ENCODE results near the gene ARRDC1.
A peak's percentile ranks its signal among the peaks of the same experiment; 100 is the strongest.
"Not testable (repeated sequence)": the region's sequence is repeated elsewhere in the genome, so short reads cannot be mapped to it uniquely, and the experiment has no call there.

ARRDC1 gene, protein sequence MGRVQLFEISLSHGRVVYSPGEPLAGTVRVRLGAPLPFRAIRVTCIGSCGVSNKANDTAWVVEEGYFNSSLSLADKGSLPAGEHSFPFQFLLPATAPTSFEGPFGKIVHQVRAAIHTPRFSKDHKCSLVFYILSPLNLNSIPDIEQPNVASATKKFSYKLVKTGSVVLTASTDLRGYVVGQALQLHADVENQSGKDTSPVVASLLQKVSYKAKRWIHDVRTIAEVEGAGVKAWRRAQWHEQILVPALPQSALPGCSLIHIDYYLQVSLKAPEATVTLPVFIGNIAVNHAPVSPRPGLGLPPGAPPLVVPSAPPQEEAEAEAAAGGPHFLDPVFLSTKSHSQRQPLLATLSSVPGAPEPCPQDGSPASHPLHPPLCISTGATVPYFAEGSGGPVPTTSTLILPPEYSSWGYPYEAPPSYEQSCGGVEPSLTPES

DNA sequence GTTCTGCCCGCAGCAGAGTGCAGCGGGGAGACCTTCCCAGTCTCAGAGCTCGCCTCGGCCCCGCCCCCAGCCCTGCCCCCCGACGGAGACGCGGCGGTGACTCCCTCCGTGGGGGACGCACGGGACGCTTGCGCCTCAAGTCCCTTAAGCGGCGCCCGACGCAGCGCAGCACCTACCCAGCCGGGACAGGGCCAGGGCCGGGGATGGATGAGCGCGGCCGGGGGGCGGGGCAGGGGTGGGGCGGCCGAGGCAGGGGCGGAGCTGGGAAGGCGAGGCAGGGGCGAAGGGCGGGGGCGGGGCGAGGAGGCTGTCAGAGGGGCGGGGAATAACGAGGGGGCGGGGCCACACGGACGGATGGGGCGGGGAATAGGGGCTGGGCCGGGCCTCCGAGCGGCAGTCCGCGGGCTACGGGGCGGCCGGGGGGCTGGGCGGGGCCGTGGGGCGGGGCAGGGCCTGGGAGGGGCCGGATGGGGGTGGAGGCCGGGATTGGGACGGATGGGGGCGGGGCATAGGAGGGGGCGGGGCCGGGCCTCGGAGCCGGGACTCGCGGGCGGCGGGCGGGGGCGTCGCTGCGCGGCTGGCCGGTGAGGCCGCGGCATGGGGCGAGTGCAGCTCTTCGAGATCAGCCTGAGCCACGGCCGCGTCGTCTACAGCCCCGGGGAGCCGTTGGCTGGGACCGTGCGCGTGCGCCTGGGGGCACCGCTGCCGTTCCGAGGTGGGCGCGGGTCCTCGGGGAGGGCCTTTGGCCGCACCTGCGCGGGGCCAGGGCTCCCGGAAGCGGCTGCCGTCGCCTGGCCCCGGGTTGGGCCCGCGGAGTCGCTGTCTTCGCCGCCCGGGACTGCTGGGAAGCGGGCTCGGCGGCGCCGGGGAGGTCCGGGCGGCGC is at the start of gene ARRDC1:
Gene ARRDC1, plus strand, starts transcription at position 566 of the 884 bp plus-strand sequence. Its CDS starts 32 bp downstream, at position 598.
- DNase-seq: peak; percentile 83

DNA sequence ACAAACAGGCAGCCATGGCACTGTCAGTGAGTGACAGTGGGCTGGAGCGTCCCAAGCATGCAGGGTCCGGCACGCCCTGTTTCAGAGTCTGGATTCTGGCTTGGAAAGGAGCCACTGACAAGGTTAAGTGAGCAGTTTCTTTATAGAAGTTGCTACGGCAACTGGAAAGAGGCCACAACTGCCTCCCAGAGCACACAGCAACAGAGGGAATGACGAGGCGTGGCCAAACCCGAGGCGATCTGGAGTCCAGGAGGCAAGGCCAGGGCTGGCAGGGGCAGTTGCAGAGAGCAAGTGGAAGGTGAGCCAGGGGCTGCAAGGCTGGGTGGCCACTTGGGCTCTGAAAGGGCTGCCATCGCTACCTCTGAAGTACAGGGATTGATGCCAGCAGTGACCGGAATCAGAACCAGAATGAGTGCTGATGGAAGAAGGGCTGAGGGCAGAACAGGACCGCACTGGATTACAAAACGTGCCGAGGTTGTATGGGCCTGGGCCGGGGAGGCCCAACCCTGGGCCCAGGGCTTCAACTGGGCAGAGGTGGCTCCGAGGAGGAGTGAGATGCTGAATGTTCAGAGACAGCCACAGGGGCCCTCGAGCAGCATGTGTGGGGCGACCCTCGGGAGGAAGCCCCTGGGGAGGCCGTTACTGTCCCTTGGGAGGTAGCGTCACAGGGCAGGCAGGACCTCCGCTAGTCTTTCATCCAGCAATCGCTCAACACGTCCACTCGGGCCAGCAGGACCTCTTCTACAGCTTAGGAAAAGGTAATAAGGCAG is 49.2 kb upstream of the ARRDC1 start:
- DNase-seq: no peak

DNA sequence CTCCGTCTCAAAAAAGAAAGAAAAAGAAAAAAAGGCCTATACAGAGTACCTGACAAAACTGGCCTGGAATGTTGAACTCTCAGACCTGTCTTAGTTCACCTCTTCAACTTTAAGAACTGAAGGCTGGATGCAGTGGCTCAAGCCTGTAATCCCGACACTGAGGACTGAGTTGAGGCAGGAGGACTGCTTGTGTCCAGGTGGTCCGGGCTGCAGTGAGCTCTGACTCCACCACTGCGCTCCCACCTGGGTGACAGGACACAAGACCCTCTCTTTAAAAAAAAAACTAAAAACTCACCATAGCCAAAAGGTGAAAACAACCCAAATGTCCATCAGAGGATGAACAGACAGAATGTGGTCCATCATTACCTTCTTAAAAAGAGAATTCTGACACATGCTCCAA is 47.4 kb upstream of the ARRDC1 start:
- no peak for DNase-seq

DNA sequence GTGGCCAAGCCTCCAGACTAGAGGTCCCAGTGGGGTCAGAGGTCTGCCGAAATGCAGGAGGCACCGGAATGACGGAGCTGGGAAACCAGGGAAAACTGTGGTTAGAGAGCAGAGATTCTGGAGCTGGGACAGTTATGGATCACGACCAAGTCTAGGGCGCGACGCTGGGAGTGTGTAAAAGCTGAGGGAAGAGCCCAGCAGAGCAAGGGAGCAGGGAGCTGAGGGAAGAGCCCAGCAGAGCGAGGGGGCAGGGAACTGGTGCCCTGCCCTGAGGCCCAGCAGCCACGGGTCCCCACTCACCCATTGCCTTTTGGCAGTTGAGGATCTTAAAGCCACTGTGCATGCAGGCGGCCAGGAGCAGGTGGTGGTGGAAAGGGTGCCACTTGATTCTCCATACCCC is 41.4 kb upstream of the ARRDC1 start:
- DNase-seq: no peak

DNA sequence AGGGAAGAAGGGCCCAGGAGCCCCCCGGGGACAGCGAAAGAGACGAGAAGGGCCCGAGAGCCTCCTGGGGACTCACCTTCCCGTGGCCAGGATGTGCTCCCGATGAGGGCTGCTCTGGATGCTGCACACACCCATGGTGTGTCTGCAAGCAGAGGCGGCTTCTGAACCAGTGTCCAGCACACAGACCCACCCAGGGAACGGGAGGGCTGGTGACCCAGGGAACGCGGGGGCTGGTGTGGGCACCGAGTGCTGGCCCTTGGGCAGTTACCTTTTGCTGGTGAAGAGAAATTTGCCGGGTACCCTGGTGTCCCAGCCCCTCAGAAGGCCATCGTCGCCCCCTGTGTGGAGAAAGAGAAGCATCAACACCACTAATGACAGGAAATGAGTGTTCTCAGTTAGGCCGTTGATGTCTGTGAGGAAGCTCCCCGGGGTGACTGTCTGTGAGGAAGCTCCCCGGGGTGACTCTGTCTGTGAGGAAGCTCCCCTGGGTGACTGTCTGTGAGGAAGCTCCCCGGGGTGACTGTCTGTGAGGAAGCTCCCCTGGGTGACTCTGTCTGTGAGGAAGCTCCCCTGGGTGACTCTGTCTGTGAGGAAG is 40.6 kb upstream of the ARRDC1 start:
- no peak for DNase-seq

DNA sequence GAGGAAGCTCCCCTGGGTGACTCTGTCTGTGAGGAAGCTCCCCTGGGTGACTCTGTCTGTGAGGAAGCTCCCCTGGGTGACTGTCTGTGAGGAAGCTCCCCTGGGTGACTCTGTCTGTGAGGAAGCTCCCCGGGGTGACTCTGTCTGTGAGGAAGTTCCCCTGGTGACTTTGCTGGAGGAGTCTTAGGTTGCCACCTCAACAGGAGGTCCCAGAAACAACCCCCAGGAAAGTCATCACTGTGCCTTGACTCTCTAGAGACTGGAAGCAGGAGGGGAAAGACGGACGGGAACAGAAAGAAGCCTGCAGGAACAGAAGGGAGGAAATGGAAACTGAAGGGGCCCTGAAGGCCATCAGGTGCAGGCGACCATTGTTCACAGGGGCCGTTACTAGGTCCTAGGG is 37.0 kb upstream of the ARRDC1 start:
- DNase-seq: not testable (repeated sequence)

DNA sequence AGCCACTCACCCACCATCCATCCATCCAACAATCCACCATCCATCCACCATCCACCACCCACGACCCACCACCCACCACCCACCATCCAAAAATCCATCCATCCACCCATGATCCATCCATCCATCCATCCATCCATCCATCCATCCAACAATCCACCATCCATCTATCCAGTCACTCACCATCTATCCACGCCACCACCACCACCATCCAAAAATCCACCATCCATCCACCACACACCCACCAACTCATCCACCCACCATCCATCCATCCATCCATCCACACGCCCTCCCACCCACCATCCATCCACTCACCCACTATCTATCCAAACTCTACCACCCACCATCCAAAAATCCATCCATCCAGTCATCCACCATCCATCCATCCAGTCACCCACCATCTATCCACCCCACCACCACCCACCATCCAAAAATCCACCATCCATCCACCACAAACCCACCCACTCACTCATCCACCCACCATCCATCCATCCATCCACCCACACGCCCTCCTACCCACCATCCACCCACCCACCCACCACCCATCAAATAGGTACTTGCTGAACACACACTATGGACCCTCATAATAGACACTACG is 35.8 kb upstream of the ARRDC1 start:
- DNase-seq: no peak

DNA sequence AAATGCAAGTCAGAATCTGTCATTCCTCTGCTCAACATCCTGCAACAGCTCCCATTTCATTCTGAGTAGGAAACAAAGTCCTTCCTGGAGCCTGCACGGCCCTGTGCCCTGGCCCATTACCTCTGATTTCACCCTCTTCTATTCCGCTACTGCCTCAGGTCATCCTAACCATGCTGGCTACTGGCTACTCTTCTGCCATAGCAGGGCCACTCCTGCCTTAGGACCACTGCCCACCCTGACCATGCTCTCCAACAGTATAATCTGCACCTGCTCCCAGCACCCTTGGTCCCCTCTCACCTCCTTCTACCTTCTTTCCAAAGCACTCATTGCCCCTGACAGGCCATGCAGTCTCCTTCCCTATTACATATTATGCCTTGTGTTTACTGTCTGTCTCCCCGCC is 34.9 kb upstream of the ARRDC1 start:
- DNase-seq: no peak

DNA sequence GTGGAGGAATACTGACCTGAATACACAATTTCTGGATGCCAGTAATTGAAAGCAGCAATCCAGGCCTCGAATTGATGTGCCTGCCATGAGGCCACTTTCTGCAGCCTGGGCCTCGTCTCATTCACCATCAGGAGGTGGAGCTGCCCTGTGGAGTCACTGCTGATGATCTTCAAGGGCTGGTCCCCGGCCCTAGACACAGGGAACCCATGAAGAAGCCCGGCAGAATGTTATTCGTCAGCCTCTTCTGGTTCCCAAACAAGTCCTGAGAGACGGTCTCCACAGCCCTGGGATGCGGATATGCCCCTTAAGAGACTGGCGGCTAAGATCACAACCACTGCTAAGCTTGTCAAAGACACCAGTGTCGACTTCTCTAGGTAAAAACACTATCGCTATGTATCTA is 31.3 kb upstream of the ARRDC1 start:
- DNase-seq: no peak

DNA sequence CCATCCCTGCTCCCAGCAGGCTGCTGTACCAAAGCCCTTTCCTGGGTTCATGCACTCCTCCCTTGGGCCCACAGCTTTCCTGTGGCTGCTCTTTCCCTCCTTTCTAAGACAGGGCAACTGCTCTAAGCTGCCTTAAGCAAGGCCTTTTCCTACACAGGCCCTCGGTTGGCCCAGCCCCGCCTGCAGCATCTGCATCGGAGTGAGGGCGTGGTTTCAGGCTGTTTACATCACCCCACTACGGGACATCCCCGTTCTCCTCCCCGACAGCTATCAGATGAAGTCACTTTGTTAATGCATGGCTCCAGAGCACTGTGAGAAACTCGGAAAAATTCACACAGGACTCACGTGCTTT is 30.1 kb upstream of the ARRDC1 start:
- DNase-seq: no peak

DNA sequence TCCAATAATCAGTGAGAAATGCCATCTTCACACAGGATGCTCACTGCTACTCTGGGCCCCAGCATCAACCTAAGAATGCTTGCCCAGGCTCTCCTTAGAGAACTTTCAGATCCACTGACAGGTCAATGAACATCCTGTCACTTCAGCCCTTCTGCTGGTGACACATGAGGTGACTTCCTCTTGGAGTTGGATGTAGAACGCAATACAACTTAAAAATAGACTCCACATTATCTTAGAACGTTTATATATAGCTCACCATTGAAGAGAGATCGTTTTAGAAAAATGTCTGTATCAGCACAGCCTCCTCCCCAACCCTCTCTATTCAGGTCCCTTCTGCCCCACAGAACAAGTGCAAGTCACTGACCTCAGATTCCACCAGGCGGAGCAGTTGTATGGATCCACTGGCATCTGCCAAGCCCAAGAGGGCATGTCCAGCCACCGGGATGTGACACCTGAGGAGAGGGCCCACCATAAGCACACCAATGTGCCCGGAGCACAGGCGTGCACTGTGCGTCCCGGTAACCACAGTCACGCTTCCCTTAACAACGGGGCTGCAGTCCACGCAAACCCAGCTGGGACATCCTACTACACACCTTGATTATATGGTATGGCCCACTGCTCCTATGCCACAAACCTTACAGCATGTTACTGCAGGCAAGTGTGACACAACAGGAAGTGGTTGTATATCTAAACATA is 29.6 kb upstream of the ARRDC1 start:
- no peak for DNase-seq

DNA sequence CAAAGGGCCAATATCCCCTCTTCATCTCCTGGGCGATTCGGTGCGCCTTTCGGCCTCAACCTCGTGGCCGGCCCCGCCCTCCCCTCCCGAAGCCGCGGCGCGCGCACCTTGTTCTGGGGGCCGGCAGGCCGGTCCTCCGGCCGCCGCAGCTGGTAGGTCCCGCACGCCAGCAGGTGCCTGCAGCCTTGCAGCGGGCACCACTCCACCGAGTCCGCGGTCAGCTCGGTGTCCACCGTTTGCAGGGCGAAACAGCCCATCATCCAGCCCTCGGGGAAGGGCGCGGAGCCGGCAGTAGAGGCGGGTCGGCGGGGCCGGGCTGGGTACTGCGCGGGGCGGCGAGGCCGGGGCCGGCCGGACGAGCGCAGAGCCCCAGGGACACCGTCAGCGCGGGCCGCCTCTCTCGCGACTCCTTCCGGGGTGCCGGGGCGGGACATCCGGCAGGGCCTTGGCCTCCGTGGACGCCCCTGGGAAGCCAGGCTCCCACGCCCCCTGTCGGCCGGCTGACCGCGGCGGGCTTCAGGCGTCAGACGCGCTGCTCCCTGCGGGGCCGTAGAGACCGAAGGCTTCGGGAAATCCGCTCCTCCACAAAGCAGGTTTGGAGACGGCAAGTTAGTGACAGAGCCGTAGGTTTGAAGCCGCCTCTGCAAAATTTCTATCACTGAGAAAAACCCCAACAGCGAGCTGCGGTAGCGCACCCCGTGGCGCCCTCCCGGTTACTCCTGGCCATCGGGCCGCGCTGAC is 26.8 kb upstream of the ARRDC1 start, which contains the start of gene DPH7:
Gene DPH7, minus strand, starts transcription at position 408 of the 741 bp plus-strand sequence. Its CDS starts 148 bp downstream, at position 260.
- peak; percentile 86 for DNase-seq

DNA sequence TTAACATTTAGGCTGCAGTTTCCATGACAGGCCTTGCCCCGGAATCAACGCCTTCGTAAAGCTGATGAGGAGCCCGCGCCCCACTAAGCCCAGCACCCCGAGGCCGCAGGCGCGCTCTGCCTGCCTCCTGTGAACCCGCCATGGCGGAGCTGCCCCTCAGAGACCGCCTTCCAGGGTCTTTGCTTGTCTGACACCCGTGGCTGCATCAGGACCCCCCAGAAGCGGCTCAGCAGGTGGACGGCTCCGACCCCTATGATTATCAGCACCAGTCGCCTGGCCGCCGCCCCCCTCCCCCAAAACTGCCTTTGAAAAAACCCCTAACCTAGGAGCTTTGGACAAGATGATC is 26.3 kb upstream of the ARRDC1 start:
- DNase-seq: no peak

DNA sequence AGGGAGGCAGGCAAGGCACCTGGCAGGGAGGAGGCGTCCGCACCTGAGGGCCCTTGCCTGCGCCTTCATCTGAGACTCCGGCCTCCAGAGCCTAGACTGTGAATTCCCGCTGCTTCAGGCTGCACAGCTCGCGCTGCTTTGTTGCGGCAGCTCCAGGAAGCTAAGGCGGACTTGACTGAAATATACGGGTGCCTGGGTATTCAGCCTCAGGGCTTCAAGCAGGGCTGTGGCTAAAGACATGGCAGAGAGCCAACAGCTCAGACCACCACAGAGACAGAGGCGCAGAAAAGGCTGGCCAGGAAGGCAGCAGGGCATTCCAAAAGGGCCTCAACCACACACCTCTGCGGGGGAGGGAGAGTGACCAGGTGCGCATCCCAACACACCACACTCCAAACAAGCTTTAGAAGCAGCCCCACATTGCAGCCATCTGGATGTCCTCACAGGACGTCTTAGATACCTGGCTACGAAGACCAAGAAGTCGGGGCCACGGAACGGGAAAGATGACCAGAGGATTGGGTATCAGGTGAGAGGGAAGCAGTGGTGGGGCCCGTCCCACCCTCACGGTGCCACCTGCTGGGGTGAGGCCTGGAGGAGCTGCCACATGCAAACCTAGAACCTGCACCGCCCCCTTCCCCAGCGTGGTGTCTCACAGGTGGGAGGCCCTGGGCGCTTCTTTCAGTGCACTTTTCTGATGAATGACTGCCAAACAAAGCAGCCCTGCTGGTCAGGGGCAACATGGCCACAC is 25.1 kb upstream of the ARRDC1 start:
- DNase-seq: no peak

DNA sequence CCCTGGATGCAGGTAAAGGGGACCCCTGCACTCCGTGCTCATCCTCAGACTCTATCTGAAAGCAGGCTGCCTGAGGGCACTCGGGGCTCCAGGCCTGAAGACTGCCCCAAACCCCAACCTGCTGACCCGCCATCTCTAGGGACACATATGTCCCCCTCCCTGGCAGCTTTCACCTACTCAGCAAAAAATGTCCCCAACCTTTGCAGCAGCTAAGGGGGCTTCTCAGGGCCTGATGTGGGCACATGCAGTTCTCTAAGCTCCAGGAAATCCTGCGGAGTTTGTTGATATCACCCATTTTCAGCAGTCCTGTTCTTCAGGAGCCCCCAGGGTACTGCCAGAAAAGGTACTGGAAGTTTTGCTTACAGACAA is 24.5 kb upstream of the ARRDC1 start:
- no peak for DNase-seq

DNA sequence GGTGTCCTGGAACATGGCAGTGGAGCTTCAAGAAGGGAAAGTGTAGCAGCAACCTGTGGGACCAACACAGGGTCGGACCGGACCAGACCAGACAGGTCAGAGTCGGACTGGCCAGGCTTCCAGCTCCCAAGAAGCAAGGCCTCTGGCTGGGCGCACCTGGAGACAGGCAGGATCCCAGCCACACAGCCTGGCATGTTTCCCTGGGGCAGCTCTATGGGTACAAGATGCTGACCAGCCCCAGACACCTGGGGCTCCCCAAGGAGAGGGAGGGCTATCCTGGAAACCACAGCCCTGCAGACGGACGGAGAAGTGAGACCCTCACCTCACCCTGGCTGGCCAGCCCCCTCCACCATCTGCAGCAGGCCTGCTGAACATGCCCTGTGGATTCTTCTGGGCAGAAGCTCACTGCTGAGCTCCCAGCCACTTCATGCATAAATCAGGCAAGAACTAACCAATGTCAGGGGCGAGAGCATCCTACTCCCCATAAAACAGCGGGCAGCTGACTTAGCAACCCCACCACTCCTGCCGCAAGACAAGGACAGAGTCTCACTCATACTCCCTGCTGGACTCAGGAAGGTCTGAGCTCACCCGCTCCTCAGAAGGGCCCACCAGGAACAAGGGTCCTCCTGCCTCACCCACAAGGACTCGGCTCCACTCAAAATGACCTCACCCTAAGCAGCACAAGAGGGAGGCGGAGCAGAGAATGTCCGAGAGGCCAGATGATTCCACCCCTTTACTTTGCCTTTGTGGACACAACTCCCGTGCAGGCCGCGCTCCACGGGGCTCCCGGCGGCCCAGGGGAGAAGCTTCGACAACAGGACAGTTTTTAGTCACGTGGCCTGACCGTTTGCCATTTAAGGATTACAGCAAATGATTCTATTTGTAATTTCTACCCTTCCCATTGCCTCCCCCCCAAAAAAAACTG is 23.9 kb upstream of the ARRDC1 start:
- no peak for DNase-seq

DNA sequence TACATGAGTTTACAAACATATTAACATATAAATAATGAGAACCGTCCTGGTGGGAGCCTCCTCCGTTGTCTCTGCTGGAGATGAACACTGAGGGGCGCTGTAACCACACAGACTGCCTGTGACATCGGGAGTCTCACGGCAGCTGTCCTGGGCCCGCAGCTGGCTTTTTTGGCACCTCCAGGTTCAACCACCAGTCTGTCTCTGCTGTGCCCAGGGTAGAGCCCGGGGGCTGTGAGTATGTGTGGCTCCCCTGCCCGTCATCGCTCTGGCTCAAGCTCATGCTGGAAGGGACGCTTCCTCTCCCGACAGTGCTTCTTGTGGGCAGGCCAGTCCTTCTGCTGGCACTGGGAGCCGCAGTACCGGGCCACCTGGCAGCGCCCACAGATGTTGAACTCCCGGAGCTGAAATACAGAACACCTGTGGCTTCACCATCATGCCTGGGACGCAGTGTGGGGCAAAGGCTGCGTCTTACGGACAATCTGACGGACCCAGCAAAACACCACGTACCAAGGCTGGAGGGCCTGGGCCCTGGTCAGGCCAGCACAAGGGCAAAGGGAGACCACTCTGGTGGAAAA is 23.1 kb upstream of the ARRDC1 start:
- no peak for DNase-seq

DNA sequence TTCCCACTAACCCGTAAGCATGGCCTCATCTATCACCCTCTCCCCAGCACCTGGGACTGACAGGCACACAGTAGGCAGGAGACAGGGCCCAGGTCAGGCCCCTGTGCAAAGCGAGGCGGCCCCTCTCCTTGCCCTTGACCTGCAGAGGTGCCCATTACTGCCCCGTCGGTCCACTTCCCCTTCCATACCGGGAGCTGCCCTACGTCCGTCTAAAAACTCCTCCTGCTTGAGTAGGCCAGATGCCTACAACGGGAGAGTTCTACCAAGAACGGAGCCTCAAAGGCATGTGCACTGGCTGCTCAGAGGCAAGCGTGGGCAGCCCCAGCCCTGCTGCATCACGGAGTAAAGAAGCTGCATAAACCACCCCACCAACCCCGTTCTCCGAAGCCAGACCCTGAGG is 22.1 kb upstream of the ARRDC1 start:
- no peak for DNase-seq

DNA sequence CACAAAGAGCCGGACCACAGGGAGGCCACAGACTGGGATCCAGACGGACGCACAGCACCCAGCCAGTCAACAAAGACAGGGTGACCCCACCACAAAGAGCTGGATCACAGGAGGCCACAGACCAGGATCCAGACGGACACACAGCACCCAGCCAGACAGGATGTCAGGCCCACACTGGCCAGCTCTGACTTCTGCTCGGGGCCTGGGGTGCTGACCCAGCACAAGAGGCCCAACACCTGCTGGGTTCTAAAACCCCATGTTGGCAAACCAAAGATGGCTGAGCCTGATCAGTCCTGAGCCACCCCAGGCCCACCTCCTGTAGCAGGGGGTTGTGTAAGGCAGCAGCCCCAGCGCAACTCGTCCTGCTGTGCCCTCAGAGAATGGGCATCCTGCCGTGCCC is 21.5 kb upstream of the ARRDC1 start:
- no peak for DNase-seq
